Tibial artery (tissue), 4 donors: ENCODE results near the gene GOLGA2.
A peak's percentile ranks its signal among the peaks of the same experiment; 100 is the strongest.

ENCODE experiments used
- DNase-seq, 2 donors: peaks; one replicate each; pipeline ENCODE4 v3.0.0-alpha.2; 2019
- H3K27ac ChIP-seq, 2 donors: fragments of 200-600 bp; sonication (generic) in 1 of 2; 1 replicate in 1 of 2; 2 replicates in 1 of 2; pipeline ENCODE4 v1.5.1; 2018 to 2019; ENCODE audit warnings: mild to moderate bottlenecking in 1 of 2
- H3K27me3 ChIP-seq, 2 donors: fragments of 200-600 bp; sonication (generic) in 1 of 2; one replicate each; pipeline versions ENCODE4 v1.5.1 to v1.6.0; 2016 to 2019
- H3K36me3 ChIP-seq, 3 donors: fragments of 200-600 bp; sonication (generic) in 2 of 3; one replicate each; pipeline ENCODE4 v1.5.1; 2016 to 2019; ENCODE audit warnings: mild to moderate bottlenecking in 2 of 3
- H3K4me1 ChIP-seq, 4 donors: fragments of 200-600 bp; sonication (generic) in 2 of 4; 1 replicate in 3 of 4; 2 replicates in 1 of 4; pipeline ENCODE4 v1.5.1; 2016 to 2019
- H3K4me3 ChIP-seq, 2 donors: fragments of 200-600 bp; sonication (generic) in 1 of 2; 1 replicate in 1 of 2; 2 replicates in 1 of 2; pipeline ENCODE4 v1.5.1; 2018 to 2019; ENCODE audit warnings: mild to moderate bottlenecking in 2 of 2
- H3K9me3 ChIP-seq, 3 donors: fragments of 200-600 bp; sonication (generic) in 1 of 3; one replicate each; pipeline ENCODE4 v1.5.1; 2016 to 2019
- intact Hi-C: fragments of 100-400 bp; cut with DNase I; formaldehyde crosslinking; loops from one replicate; pipeline ENCODE4 v1.15.0; 2023; ENCODE audit warnings: low total_unique reads
- TF ChIP-seq, protein P1 (sequence below), 2 experiments: fragments of 200-600 bp in 1 of 2; fragments of 450-650 bp in 1 of 2; IDR thresholded peaks; one replicate each; pipeline ENCODE4 v1.5.1; 2017 to 2019; ENCODE audit warnings: antibody characterized with exemption in 2 of 2, mild to moderate bottlenecking in 1 of 2, moderate library complexity in 1 of 2

Gene GOLGA2

DNA sequence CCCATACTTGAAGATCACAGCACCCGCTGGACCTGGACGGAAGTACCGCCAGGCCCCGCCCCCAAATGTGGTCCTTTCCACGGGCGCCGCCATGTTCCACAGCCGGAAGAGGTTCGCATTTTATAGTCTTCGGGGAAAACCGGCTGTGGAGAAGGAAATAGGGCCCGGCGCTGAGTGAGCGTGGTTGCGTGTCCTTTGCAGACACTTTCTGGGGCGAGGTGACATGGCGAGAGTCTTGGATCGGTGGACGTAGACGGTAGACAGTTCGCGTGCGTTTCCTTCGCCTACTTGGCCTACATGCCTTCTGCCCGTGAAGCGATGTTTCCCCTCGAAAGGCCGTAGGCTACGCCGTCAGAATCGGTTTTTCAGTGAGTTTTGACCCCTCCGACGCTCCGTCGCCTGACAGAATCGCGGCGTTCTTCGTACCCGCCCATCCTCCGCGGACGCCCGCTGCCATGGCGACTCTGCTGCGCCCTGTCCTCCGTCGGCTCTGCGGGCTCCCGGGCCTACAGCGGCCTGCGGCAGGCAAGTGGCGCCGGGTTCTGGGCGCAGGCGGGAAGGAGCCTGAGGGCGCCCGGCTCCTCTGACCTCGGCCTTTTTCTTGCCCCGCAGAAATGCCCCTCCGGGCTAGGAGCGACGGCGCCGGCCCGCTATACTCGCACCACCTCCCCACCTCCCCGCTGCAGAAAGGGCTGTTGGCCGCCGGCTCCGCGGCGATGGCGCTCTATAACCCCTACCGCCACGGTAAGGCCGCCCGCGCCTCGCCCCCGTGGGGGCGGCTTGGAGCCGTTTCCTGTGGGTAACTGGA is 46.8 kb upstream of the GOLGA2 start, which contains the start of the genes COQ4 and TRUB2:
Gene COQ4 (plus strand): TSS at position 436 of the 808 bp plus-strand sequence. CDS start 20 bp downstream, at position 456.
Gene TRUB2 (minus strand): TSS at position 44 of the 808 bp plus-strand sequence. CDS start 39 bp downstream, at position 5.
- Histone ChIP-seq H3K27ac (peak within 1 kb of the TSS; percentile 80 to 83), H3K4me3 (peak within 1 kb of the TSS; percentile 83 to 91), H3K36me3 (peaks cover 6 to 60% (median 23%) of the 10 kb centered on the region in 3 donors), H3K27me3 (no peaks in the 10 kb centered on the region), H3K4me1 (peaks cover 0 to 36% (median 20%) of the 10 kb centered on the region in 4 donors), H3K9me3 (no peaks in the 10 kb centered on the region)
- DNase-seq = peak; percentile 95
- intact Hi-C loops = no loop called here
- TF ChIP-seq, protein P1, sequence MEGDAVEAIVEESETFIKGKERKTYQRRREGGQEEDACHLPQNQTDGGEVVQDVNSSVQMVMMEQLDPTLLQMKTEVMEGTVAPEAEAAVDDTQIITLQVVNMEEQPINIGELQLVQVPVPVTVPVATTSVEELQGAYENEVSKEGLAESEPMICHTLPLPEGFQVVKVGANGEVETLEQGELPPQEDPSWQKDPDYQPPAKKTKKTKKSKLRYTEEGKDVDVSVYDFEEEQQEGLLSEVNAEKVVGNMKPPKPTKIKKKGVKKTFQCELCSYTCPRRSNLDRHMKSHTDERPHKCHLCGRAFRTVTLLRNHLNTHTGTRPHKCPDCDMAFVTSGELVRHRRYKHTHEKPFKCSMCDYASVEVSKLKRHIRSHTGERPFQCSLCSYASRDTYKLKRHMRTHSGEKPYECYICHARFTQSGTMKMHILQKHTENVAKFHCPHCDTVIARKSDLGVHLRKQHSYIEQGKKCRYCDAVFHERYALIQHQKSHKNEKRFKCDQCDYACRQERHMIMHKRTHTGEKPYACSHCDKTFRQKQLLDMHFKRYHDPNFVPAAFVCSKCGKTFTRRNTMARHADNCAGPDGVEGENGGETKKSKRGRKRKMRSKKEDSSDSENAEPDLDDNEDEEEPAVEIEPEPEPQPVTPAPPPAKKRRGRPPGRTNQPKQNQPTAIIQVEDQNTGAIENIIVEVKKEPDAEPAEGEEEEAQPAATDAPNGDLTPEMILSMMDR (IDR thresholded peaks at IDR 0.05) = no peak

DNA sequence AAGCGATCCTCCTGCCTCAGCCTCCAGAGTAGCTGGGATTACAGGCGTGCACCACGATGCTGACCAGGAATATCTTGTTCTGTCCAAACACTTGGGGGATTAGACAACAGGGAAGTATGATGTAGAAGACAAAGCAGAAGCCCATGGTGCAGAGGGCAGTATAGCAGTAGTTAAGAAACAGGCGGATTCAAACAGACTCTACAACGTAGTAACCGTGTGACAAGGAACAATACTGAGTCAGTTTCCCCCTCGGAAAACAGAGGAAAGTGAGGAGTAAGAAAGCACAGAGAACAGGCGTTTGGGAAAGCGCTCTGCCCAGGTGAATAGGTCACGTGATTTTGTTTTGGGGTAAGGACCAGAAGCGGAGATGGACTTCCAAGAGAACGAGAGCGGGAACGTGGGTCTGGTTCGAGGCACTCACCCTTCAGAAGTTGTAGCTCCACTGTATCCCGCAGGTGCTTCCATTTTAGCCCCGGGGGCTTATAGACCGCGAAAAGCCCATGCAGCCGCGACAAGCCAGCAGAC is 46.1 kb upstream of the GOLGA2 start:
- no peak for DNase-seq
- Histone ChIP-seq H3K27me3 (no peaks in the 10 kb centered on the region), H3K27ac (peak overlapping the region; percentile 80 to 83), H3K4me3 (peak overlapping the region; percentile 83 to 91), H3K36me3 (peaks cover 12 to 60% (median 25%) of the 10 kb centered on the region in 3 donors), H3K4me1 (peaks cover 0 to 36% (median 20%) of the 10 kb centered on the region in 4 donors), H3K9me3 (no peaks in the 10 kb centered on the region)
- intact Hi-C loops = no loop called here
- TF ChIP-seq, protein P1 (IDR thresholded peaks at IDR 0.05) = no peak

- H3K9me3 ChIP-seq = no peaks in the 10 kb centered on the region
- TF ChIP-seq, protein P1 (IDR thresholded peaks at IDR 0.05) = no peak
- H3K4me3 ChIP-seq = peak overlapping the region; percentile 83 to 91
- no peaks in the 10 kb centered on the region for H3K27me3 ChIP-seq
- H3K4me1 ChIP-seq = peaks cover 0 to 36% (median 20%) of the 10 kb centered on the region in 4 donors
- H3K36me3 ChIP-seq = peaks cover 18 to 60% (median 25%) of the 10 kb centered on the region in 3 donors
- DNase-seq = no peak
- H3K27ac ChIP-seq = no peak overlapping the region
- intact Hi-C loops = no loop called here
Measured at GRCh38 chr9:128321343-128321742, 45.5 kb upstream of the GOLGA2 start.

- Histone ChIP-seq H3K36me3 (peaks cover 27 to 82% (median 38%) of the 10 kb centered on the region in 3 donors), H3K9me3 (no peaks in the 10 kb centered on the region), H3K27me3 (no peaks in the 10 kb centered on the region), H3K27ac (no peak overlapping the region), H3K4me3 (no peak overlapping the region), H3K4me1 (peaks cover 0 to 14% (median 5%) of the 10 kb centered on the region in 4 donors)
- TF ChIP-seq, protein P1 (IDR thresholded peaks at IDR 0.05) = no peak
- intact Hi-C loops = no loop called here
- no peak for DNase-seq
Measured at GRCh38 chr9:128317629-128318028, 41.8 kb upstream of the GOLGA2 start.

DNA sequence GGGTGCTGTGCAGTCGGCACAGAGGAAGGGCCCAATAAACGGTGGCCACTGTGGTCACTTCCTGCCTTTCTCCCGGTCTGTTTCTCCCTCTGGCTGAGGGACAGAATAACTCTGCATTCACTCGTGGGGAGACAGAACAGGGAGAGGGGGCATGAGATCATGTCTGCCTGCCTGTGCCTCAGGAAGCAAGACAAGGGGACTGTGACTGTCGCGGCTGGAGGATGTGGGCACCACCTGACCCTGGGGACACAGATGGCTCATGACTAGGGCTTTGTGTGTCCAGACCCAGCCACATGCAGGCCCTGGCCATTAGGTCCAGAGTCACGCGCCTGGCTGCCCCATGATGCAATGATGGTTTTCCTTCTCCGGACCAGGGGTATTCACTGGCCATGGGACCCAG is 40.6 kb upstream of the GOLGA2 start:
- no peak for DNase-seq
- Histone ChIP-seq H3K36me3 (peaks cover 27 to 86% (median 41%) of the 10 kb centered on the region in 3 donors), H3K27ac (no peak overlapping the region)

More for the DNA sequence above, 40.6 kb upstream of the GOLGA2 start:
- Histone ChIP-seq H3K9me3 (no peaks in the 10 kb centered on the region), H3K27me3 (no peaks in the 10 kb centered on the region), H3K4me1 (peaks cover 0 to 8% (median 3%) of the 10 kb centered on the region in 4 donors), H3K4me3 (no peak overlapping the region)
- TF ChIP-seq, protein P1 (IDR thresholded peaks at IDR 0.05) = no peak
- intact Hi-C loops = no loop called here
